Activated CD8-positive, alpha-beta memory T cell treated with anti-CD3 and anti-CD28 coated beads, Interleukin-2, amount 50 U/mL, for 48 hours (primary cell): Measurements from ENCODE around the gene EMSY.

ENCODE experiments used
- DNase-seq: peaks from one replicate; pipeline ENCODE4 v3.0.0-alpha.2; 2020

Gene EMSY

GRCh38 chr11:76459846-76460245, 15.0 kb downstream of the EMSY start:
- DNase-seq, result no peak

- no peak for DNase-seq
These were observed 17.5 kb downstream of the EMSY start for GRCh38 chr11:76462317-76462716.

- DNase-seq, result no peak
These were observed 20.9 kb downstream of the EMSY start for GRCh38 chr11:76465701-76466100.

- no peak for DNase-seq
These were observed 21.8 kb downstream of the EMSY start for GRCh38 chr11:76466666-76467065.

- DNase-seq, result no peak
These were observed 24.3 kb downstream of the EMSY start for GRCh38 chr11:76469141-76469540.

- no peak for DNase-seq
These were observed 26.6 kb downstream of the EMSY start for GRCh38 chr11:76471382-76471781.

GRCh38 chr11:76480241-76480640, 35.4 kb downstream of the EMSY start:
- no peak for DNase-seq

- DNase-seq, result no peak
These were observed 46.8 kb downstream of the EMSY start for GRCh38 chr11:76491644-76492043.

GRCh38 chr11:76493040-76493439, 48.2 kb downstream of the EMSY start:
- no peak for DNase-seq

GRCh38 chr11:76493626-76494539, 49.1 kb downstream of the EMSY start:
- DNase-seq, result no peak

- no peak for DNase-seq
These were observed 50.2 kb downstream of the EMSY start for GRCh38 chr11:76495019-76495418.

- no peak for DNase-seq
These were observed 51.4 kb downstream of the EMSY start for GRCh38 chr11:76496174-76496573.

- no peak for DNase-seq
These were observed 56.8 kb downstream of the EMSY start for GRCh38 chr11:76501526-76502202.

- DNase-seq, result no peak
These were observed 62.0 kb downstream of the EMSY start for GRCh38 chr11:76506833-76507232.

- DNase-seq, result no peak
These were observed 65.5 kb downstream of the EMSY start for GRCh38 chr11:76510060-76511047.

GRCh38 chr11:76512851-76513653, 68.2 kb downstream of the EMSY start:
- no peak for DNase-seq

GRCh38 chr11:76513654-76514034, 68.8 kb downstream of the EMSY start:
- no peak for DNase-seq

- no peak for DNase-seq
These were observed 70.7 kb downstream of the EMSY start for GRCh38 chr11:76515494-76515893.

GRCh38 chr11:76523147-76523546, 78.3 kb downstream of the EMSY start:
- DNase-seq, result no peak

- no peak for DNase-seq
These were observed 79.1 kb downstream of the EMSY start for GRCh38 chr11:76523786-76524436.

GRCh38 chr11:76524461-76524860, 79.6 kb downstream of the EMSY start:
- no peak for DNase-seq

GRCh38 chr11:76524919-76525318, 80.1 kb downstream of the EMSY start:
- DNase-seq, result no peak
